Neural crest cell (in vitro differentiated cells): ENCODE measurements around the gene FMN1. TPM values are rescaled to one million over a fixed set of nuclear protein-coding genes. Genes with fewer than 3 reads are reported as not detected.

ENCODE experiments used
- DNase-seq: peaks from one replicate; pipeline ENCODE4 v3.0.0; 2021; ENCODE audit warnings: low read depth, mixed read lengths, low spot score
- H3K27ac Mint-ChIP-seq: one replicate; pipeline ENCODE4 v1.8.0; 2021; ENCODE audit warnings: mild to moderate bottlenecking, mixed read lengths; ENCODE audit not compliant: unreplicated experiment
- H3K27me3 Mint-ChIP-seq: 2 replicates; pipeline ENCODE4 v1.8.0; 2021; ENCODE audit warnings: low read depth, mild to moderate bottlenecking, mixed read lengths
- H3K36me3 Mint-ChIP-seq: 2 replicates; pipeline ENCODE4 v1.8.0; 2021; ENCODE audit warnings: low read depth, mild to moderate bottlenecking, mixed read lengths
- H3K4me1 Mint-ChIP-seq: 2 replicates; pipeline ENCODE4 v1.8.0; 2021; ENCODE audit warnings: mixed read lengths
- H3K4me3 Mint-ChIP-seq: one replicate; pipeline ENCODE4 v1.8.0; 2021; ENCODE audit warnings: mild to moderate bottlenecking, mixed read lengths
- H3K9me3 Mint-ChIP-seq: 2 replicates; pipeline ENCODE4 v1.8.0; 2021; ENCODE audit warnings: mixed read lengths
- CTCF ChIP-seq: fragments of 200-600 bp; sonication (generic); conservative IDR thresholded peaks from 2 replicates; pipeline ENCODE4 v1.5.0; 2021; ENCODE audit warnings: antibody characterized with exemption, mild to moderate bottlenecking
- total RNA-seq: library from RNA; stranded (reverse); gene quantifications from 2 replicates; pipeline ENCODE4 v1.2.1, GENCODE V29; 2021

FMN1 gene
- total RNA-seq, 1 donor from 2014 or later: 0.70 TPM

GRCh38 chr15:33159726-33160453 lies 34.6 kb downstream of the FMN1 start:
- no peak overlapping the region for H3K4me3 Mint-ChIP-seq
- peak; percentile 12 for TF ChIP-seq CTCF

GRCh38 chr15:33158366-33158765 lies 36.1 kb downstream of the FMN1 start:
- no peak for TF ChIP-seq CTCF
- Mint-ChIP-seq H3K36me3 (no peaks in the 10 kb centered on the region), H3K27me3 (no peaks in the 10 kb centered on the region), H3K4me1 (peaks cover 7% of the 10 kb centered on the region), H3K4me3 (no peak overlapping the region), H3K9me3 (no peaks in the 10 kb centered on the region), H3K27ac (no peak overlapping the region)
- DNase-seq: no peak

More at GRCh38 chr15:33159726-33160453, 34.6 kb downstream of the FMN1 start:
- Mint-ChIP-seq H3K36me3 (no peaks in the 10 kb centered on the region), H3K27me3 (no peaks in the 10 kb centered on the region), H3K9me3 (no peaks in the 10 kb centered on the region), H3K27ac (no peak overlapping the region), H3K4me1 (peaks cover 3% of the 10 kb centered on the region)
- no peak for DNase-seq

- Mint-ChIP-seq H3K36me3 (no peaks in the 10 kb centered on the region), H3K27me3 (no peaks in the 10 kb centered on the region), H3K27ac (no peak overlapping the region), H3K4me1 (peaks cover 12% of the 10 kb centered on the region), H3K4me3 (no peak overlapping the region), H3K9me3 (no peaks in the 10 kb centered on the region)
- no peak for TF ChIP-seq CTCF
- DNase-seq: no peak
These were observed 37.0 kb downstream of the FMN1 start for GRCh38 chr15:33157371-33158037.

GRCh38 chr15:33155691-33156420 lies 38.7 kb downstream of the FMN1 start:
- H3K4me3 Mint-ChIP-seq: no peak overlapping the region
- H3K27me3 Mint-ChIP-seq: no peaks in the 10 kb centered on the region
- no peak for DNase-seq
- H3K4me1 Mint-ChIP-seq: peaks cover 20% of the 10 kb centered on the region
- no peaks in the 10 kb centered on the region for H3K9me3 Mint-ChIP-seq
- H3K36me3 Mint-ChIP-seq: no peaks in the 10 kb centered on the region
- no peak for TF ChIP-seq CTCF
- H3K27ac Mint-ChIP-seq: no peak overlapping the region

GRCh38 chr15:33154351-33155166 lies 40.0 kb downstream of the FMN1 start:
- H3K27ac Mint-ChIP-seq: no peak overlapping the region
- TF ChIP-seq CTCF: no peak
- H3K9me3 Mint-ChIP-seq: no peaks in the 10 kb centered on the region
- H3K27me3 Mint-ChIP-seq: no peaks in the 10 kb centered on the region
- H3K4me3 Mint-ChIP-seq: no peak overlapping the region
- H3K36me3 Mint-ChIP-seq: no peaks in the 10 kb centered on the region
- H3K4me1 Mint-ChIP-seq: peaks cover 20% of the 10 kb centered on the region
- DNase-seq: no peak
